ENCODE data around the gene CD200. TPM values are rescaled to one million over a fixed set of nuclear protein-coding genes. Genes with fewer than 3 reads are reported as not detected.
"Not testable (repeated sequence)": the region's sequence is repeated elsewhere in the genome, so short reads cannot be mapped to it uniquely, and the experiment has no call there.

CD200 gene
- total RNA-seq, 4 donors from 2014 or later, result 0.27 to 0.76 (median 0.36) TPM

- no peak for TF ChIP-seq POLR2A (IDR thresholded peaks at IDR 0.05)
- no peak for TF ChIP-seq CTCF (IDR thresholded peaks at IDR 0.05 in 4 of 5, conservative IDR thresholded peaks at IDR 0.05 in 1 of 5)
- no peak for ATAC-seq
- Histone ChIP-seq H3K4me3 (no peak overlapping the region), H3K27ac (no peak overlapping the region), H3K9me3 (no peaks in the 10 kb centered on the region), H3K27me3 (no peaks in the 10 kb centered on the region), H3K4me1 (peaks cover 0 to 5% of the 10 kb centered on the region in 2 donors), H3K36me3 (no peaks in the 10 kb centered on the region)
- intact Hi-C loops (cut with DNase I; ENCODE audit: low total_unique reads) (no loop called here), in situ Hi-C loops (cut with MboI; ENCODE audit: low sequenced_read_pairs in 4 of 4) (no loop called here)
- DNase-seq, result no peak
Observed at GRCh38 chr3:112376241-112376911, 43.4 kb downstream of the CD200 start.

- in situ Hi-C loops (cut with MboI; ENCODE audit: low sequenced_read_pairs in 4 of 4) (no loop called here), intact Hi-C loops (cut with DNase I; ENCODE audit: low total_unique reads) (no loop called here)
- Histone ChIP-seq H3K27me3 (no peaks in the 10 kb centered on the region), H3K4me1 (peaks cover 0 to 5% of the 10 kb centered on the region in 2 donors), H3K4me3 (no peak overlapping the region), H3K27ac (no peak overlapping the region), H3K9me3 (no peaks in the 10 kb centered on the region), H3K36me3 (no peaks in the 10 kb centered on the region)
- no peak for TF ChIP-seq POLR2A (IDR thresholded peaks at IDR 0.05)
- no peak for TF ChIP-seq CTCF (IDR thresholded peaks at IDR 0.05 in 4 of 5, conservative IDR thresholded peaks at IDR 0.05 in 1 of 5)
- ATAC-seq (no peak), DNase-seq (no peak)
Observed at GRCh38 chr3:112376992-112377391, 44.0 kb downstream of the CD200 start.

GRCh38 chr3:112377568-112378071, 44.7 kb downstream of the CD200 start:
- Histone ChIP-seq H3K27me3 (no peaks in the 10 kb centered on the region), H3K4me1 (peaks cover 0 to 5% of the 10 kb centered on the region in 2 donors), H3K36me3 (no peaks in the 10 kb centered on the region), H3K4me3 (no peak overlapping the region), H3K9me3 (no peaks in the 10 kb centered on the region), H3K27ac (no peak overlapping the region)
- intact Hi-C loops (cut with DNase I; ENCODE audit: low total_unique reads), result no loop called here
- no peak for ATAC-seq
- DNase-seq, result no peak
- no peak for TF ChIP-seq CTCF (IDR thresholded peaks at IDR 0.05 in 4 of 5, conservative IDR thresholded peaks at IDR 0.05 in 1 of 5)
- no peak for TF ChIP-seq POLR2A (IDR thresholded peaks at IDR 0.05)
- in situ Hi-C loops (cut with MboI; ENCODE audit: low sequenced_read_pairs in 4 of 4), result no loop called here

- DNase-seq; intact Hi-C loops (cut with DNase I; ENCODE audit: low total_unique reads); H3K9me3 ChIP-seq; H3K4me1 ChIP-seq; H3K36me3 ChIP-seq; H3K4me3 ChIP-seq; H3K27ac ChIP-seq; H3K27me3 ChIP-seq; in situ Hi-C loops (cut with MboI; ENCODE audit: low sequenced_read_pairs in 4 of 4); ATAC-seq: not testable (repeated sequence)
Observed at GRCh38 chr3:112378347-112378746, 45.4 kb downstream of the CD200 start.

- Histone ChIP-seq H3K27ac (no peak overlapping the region), H3K4me3 (no peak overlapping the region), H3K27me3 (no peaks in the 10 kb centered on the region), H3K36me3 (no peaks in the 10 kb centered on the region), H3K4me1 (no peaks in the 10 kb centered on the region), H3K9me3 (no peaks in the 10 kb centered on the region)
- TF ChIP-seq POLR2A (IDR thresholded peaks at IDR 0.05), result no peak
- intact Hi-C loops (cut with DNase I; ENCODE audit: low total_unique reads) (no loop called here), in situ Hi-C loops (cut with MboI; ENCODE audit: low sequenced_read_pairs in 4 of 4) (no loop called here)
- no peak for ATAC-seq
- no peak for DNase-seq
Observed at GRCh38 chr3:112379020-112379690, 46.2 kb downstream of the CD200 start.

Data from gastrocnemius medialis (tissue), 4 donors.